ENCODE data around the gene STARD10.
A peak's percentile ranks its signal among the peaks of the same experiment; 100 is the strongest.

Gene STARD10

DNA sequence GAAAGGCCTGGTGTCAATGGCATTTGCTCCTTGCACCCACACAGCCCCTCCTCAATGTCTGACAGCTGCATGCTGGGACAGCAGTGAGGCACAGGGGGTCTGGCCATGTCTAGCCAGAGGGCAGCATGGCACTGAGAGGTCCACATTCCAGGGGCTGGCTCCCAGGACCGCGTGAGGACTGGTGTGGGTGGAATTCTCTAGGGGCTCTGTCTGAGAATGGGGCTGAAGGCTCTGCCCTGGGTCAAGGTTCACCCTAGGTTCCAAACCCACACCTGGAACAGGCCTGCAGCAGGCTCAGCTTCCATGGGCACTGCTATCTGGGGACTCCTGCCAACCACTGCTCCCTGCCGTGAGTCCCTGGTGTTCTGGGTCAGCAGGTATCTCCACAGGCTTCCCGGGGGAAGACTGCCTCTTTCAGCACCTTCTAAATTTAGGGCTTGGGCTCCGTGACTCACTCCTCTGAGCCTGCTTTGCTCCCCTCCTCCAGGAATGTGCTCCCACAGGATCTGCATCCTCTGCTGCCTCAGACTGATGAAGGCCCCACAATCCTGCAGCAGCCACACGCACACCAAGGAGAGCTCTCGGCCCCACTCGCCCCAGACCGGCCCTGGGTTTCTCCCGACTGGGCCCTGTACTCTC lies 4.2 kb downstream of the STARD10 start:
- peaks cover 6% of the 10 kb centered on the region for H3K4me1 ChIP-seq (ENCODE audit: insufficient read depth, poor library complexity, severe bottlenecking)
- ATAC-seq (ENCODE audit: low read depth) (peak; percentile 12; the same call in 1 of the 3 replicates), DNase-seq (ENCODE audit: low spot score) (no peak)
- H3K4me3 ChIP-seq (ENCODE audit: severe bottlenecking), result no peak overlapping the region
- no peaks in the 10 kb centered on the region for H3K36me3 ChIP-seq (ENCODE audit: low read depth)
- no peaks in the 10 kb centered on the region for H3K9me3 ChIP-seq (ENCODE audit: severe bottlenecking)
- no peaks in the 10 kb centered on the region for H3K27me3 ChIP-seq (ENCODE audit: insufficient read depth, poor library complexity, severe bottlenecking)
- TF ChIP-seq, protein P1, sequence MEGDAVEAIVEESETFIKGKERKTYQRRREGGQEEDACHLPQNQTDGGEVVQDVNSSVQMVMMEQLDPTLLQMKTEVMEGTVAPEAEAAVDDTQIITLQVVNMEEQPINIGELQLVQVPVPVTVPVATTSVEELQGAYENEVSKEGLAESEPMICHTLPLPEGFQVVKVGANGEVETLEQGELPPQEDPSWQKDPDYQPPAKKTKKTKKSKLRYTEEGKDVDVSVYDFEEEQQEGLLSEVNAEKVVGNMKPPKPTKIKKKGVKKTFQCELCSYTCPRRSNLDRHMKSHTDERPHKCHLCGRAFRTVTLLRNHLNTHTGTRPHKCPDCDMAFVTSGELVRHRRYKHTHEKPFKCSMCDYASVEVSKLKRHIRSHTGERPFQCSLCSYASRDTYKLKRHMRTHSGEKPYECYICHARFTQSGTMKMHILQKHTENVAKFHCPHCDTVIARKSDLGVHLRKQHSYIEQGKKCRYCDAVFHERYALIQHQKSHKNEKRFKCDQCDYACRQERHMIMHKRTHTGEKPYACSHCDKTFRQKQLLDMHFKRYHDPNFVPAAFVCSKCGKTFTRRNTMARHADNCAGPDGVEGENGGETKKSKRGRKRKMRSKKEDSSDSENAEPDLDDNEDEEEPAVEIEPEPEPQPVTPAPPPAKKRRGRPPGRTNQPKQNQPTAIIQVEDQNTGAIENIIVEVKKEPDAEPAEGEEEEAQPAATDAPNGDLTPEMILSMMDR (IDR thresholded peaks at IDR 0.05; ENCODE audit: poor library complexity, severe bottlenecking), result no peak
- peak overlapping the region; percentile 8 for H3K27ac ChIP-seq (ENCODE audit: poor library complexity, severe bottlenecking)

DNA sequence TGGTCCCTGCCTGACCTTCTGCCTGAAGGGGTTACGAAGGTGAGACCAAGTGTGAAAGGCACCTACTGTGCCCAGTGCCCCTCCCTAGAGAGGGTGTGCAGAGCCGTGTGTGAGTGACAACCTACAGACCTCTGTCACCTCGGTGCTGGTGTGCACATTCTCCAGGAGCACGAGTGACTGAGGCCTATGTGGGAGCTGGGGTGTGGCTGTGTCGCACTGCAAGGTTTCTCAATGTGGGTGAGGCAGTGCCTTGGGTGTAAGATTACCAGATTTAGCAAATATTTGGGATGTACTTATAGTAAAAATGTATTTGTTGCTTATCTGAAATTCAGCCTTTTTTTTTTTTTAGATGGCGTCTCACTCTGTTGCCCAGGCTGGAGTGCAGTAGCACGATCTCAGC lies 5.6 kb downstream of the STARD10 start:
- no peaks in the 10 kb centered on the region for H3K36me3 ChIP-seq (ENCODE audit: low read depth)
- DNase-seq (ENCODE audit: low spot score), result no peak
- no peak overlapping the region for H3K27ac ChIP-seq (ENCODE audit: poor library complexity, severe bottlenecking)

DNA sequence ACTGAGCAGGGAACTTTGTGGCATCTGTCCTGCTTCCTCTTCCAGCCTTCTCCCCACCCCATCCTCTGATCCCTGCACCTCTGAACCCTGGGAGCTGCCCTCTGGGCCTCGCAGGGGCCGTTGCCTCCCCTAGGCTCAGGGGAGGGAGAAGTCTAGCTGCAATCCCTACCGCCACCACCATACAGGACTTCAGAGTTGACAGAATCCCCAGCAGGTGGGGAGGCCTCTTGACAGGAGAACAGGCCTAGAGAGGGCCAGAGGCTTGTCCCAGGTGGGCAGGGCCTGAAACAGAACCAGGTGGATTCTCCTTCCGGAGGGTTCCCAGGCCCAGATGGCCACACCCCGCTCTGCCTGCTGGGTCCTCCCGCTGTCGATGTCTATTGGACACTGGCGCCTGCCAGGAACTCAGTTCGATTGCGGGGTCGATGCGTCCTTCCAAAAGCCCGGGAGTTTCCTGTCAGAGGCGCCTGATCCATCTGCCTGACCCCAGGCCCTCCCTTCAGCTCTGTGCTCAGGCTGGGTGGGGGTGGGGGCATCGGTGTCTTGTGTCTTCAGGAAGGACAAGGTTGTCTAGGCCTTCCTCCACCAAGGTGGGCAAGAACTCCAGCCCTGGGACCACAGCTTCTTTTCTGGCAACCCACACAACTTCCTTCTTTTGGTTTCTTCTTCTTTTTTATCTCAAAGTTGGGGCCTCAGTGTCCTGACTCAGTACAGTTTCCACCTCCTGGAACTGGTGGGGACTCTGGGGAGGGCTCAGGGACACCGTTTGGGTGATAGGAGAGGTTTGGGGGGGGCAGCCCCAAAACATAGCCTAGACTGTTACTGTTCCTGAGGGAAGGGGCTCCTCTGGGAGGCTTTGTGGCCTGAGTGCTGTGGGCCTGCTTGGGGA lies 6.4 kb downstream of the STARD10 start:
- H3K27me3 ChIP-seq (ENCODE audit: insufficient read depth, poor library complexity, severe bottlenecking), result no peaks in the 10 kb centered on the region
- no peak overlapping the region for H3K4me3 ChIP-seq (ENCODE audit: severe bottlenecking)
- no peak overlapping the region for H3K27ac ChIP-seq (ENCODE audit: poor library complexity, severe bottlenecking)
- TF ChIP-seq, protein P1 (IDR thresholded peaks at IDR 0.05; ENCODE audit: poor library complexity, severe bottlenecking), result no peak
- DNase-seq (ENCODE audit: low spot score), result no peak
- no peaks in the 10 kb centered on the region for H3K36me3 ChIP-seq (ENCODE audit: low read depth)
- 0 out of 3 replicates have a peak, but pooled peaks have one; percentile 10 for ATAC-seq (ENCODE audit: low read depth)
- H3K9me3 ChIP-seq (ENCODE audit: severe bottlenecking), result no peaks in the 10 kb centered on the region
- H3K4me1 ChIP-seq (ENCODE audit: insufficient read depth, poor library complexity, severe bottlenecking), result no peaks in the 10 kb centered on the region

More for the DNA sequence above, 5.6 kb downstream of the STARD10 start:
- TF ChIP-seq, protein P1 (IDR thresholded peaks at IDR 0.05; ENCODE audit: poor library complexity, severe bottlenecking), result no peak
- Histone ChIP-seq H3K4me3 (ENCODE audit: severe bottlenecking) (no peak overlapping the region), H3K27me3 (ENCODE audit: insufficient read depth, poor library complexity, severe bottlenecking) (no peaks in the 10 kb centered on the region), H3K4me1 (ENCODE audit: insufficient read depth, poor library complexity, severe bottlenecking) (no peaks in the 10 kb centered on the region), H3K9me3 (ENCODE audit: severe bottlenecking) (no peaks in the 10 kb centered on the region)
- no peak for ATAC-seq (ENCODE audit: low read depth)

DNA sequence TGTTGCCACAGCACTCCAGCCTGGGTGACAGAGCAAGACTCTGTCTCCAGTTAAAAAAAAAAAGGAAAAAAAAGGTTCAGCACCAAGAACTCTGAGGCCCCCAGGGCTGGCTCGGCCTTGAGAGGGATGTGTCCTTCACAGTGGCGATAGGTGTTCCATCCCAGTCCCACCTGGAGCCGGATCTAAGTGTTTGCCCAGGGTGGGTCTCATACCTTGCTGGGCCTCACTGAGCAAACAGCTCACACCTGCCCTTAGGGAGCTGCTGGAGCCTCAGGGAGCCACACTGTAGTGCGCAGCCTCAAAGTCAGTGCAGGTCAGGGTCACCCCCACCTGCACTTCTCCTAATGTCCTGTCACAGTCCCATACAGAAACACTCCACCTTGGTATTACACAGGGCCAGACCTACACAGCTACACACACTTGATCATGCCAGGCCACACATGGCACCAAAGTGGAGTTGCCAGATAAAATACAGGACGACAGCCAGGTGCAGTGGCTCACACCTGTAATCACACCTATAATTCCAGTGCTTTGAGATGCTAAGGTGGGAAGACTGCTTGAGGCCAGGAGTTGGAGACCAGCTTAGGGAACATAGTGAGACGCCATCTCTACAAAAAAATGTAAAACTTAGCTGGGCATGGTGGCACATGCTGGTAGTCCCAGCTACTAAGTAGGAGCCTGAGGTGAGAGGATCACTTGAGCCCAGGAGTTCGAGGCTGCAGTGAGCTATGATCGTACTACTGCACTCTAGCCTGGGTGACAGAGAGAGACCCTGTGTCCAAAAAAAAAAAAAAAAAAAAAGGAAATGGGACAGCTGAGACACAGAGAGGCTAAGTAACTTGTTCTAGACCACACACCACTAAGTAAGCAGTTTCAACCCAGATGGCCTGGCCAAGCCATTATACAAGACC lies 7.3 kb downstream of the STARD10 start:
- Histone ChIP-seq H3K9me3 (ENCODE audit: severe bottlenecking) (no peaks in the 10 kb centered on the region), H3K36me3 (ENCODE audit: low read depth) (no peaks in the 10 kb centered on the region), H3K27me3 (ENCODE audit: insufficient read depth, poor library complexity, severe bottlenecking) (no peaks in the 10 kb centered on the region), H3K4me1 (ENCODE audit: insufficient read depth, poor library complexity, severe bottlenecking) (no peaks in the 10 kb centered on the region), H3K27ac (ENCODE audit: poor library complexity, severe bottlenecking) (no peak overlapping the region), H3K4me3 (ENCODE audit: severe bottlenecking) (no peak overlapping the region)
- no peak for DNase-seq (ENCODE audit: low spot score)
- TF ChIP-seq, protein P1 (IDR thresholded peaks at IDR 0.05; ENCODE audit: poor library complexity, severe bottlenecking), result no peak
- ATAC-seq (ENCODE audit: low read depth), result 0 out of 3 replicates have a peak, but pooled peaks have one; percentile 8
